ENCODE results near the gene DNHD1.

DNHD1 gene

DNA sequence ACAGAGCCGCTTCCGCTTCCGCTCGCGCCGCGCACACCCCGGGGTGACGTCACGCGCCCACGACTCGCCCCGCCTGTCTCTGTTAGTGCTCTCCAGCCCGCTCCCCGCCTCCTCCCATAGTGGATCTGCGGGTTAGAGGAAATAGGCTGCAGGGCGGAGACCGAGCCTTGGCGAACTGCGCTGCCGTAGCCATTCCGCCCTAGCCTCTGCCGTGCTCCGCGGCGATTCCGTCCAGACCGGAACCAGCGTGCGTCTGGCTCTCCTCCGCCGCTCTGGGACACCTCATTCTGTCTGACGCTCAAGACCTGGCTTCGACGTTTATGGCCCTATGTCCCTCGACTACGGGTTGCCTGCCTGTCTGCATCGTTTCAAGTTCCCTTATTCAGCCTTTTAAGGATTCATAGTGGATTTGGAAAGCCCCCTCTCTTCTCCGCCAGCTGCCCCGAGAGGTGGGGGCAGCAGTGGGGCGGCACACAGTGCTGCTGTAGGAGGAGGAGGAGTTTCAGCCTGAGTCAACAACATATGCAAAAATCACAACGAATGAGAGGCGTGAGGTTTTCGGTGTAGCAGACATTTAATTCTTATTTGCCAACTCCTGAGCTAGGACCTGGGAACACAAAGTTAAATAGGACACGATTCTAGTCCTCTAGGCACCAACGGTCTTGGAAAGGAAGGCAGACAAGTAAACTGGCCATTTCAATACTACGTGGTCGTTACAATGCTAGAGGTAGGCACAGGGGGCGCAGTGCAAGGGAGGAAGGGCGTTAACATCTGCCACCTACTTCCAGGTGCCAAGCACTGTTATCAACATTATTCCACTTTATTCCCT is 115.3 kb downstream of the DNHD1 start, which contains the start of gene TAF10:
Gene TAF10 (minus strand): TSS at position 4 of the 829 bp plus-strand sequence. CDS start 27 bp downstream, outside the sequence.
- peak; percentile 93 for DNase-seq (ENCODE audit: low read depth in 2 of 2)

DNA sequence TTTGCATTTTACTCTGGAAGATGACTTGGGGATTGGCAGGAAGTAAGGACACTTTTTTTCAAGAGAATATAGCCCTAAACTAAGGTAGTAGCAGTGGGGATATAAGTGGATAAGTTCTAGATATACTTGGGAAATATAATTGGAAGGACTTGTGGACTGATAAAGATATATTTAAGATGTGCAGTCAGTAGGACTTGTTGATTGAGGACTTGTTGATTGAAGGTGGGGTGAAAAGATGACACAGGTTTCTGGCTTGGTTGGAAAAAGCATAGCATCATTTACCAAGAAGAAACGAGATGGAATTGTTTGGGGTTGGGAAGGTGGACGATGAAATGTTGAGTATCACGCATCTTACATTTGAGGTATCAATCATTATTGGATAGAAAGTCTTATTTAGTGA is 116.4 kb downstream of the DNHD1 start:
- no peak for DNase-seq (ENCODE audit: low read depth in 2 of 2)

DNA sequence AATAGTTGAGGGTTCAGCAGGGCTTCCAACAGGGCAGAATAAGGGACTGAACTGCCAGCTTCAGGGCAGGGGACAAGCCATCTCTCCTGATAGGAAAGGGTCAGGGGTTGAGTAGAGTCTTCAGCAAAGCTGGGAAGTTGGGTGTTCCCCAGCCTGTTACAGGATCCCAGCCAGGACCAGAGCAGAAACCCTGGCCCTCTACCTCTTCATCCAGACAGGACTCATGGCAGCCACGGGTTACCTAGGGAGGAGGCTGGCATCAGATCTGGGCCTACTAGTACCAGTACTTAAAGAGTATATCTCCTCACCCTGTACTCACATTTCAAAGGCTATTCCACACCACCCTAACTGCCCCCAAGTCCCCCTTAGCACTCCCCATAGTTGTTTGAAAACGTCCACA is 117.4 kb downstream of the DNHD1 start:
- DNase-seq (ENCODE audit: low read depth in 2 of 2) = no peak

- no peak for DNase-seq (ENCODE audit: low read depth in 2 of 2)
These were observed 118.0 kb downstream of the DNHD1 start for GRCh38 chr11:6615046-6615445.

DNA sequence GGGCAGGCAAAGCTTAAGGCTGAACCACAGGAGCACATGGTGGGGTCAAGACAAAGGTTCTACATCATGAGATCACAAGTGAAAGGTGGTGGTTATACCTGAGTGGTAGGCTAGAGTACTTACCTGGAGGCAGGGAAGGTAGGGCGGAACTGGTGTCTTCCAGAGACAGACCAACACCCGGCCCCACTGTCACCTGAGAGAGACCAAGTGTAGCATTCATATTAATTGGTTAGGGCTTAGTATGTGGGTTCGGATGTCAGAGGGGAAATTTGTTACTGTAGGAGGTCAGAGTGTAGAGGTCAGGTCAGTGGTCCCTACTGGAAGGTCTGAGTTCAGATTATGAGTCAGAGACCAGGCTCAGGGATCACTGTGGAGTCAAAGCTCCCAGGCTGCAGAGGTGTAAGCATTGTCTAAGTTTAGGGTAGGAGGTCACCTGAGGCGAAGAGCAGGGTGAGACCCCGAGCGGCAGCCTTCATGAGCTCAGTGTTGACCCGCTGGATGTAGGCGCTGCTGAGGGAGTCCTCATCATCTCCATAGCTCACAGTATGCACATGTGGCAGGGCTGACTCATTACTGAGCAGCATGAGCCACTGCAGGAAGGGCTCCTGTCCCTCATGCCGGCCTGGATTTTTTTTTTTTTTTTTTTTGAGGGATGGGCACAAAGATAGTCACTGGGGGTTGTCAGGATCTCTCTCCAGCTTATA is 119.0 kb downstream of the DNHD1 start:
- DNase-seq (ENCODE audit: low read depth in 2 of 2) = no peak

GRCh38 chr11:6616596-6617250 is 119.6 kb downstream of the DNHD1 start:
- no peak for DNase-seq (ENCODE audit: low read depth in 2 of 2)

DNA sequence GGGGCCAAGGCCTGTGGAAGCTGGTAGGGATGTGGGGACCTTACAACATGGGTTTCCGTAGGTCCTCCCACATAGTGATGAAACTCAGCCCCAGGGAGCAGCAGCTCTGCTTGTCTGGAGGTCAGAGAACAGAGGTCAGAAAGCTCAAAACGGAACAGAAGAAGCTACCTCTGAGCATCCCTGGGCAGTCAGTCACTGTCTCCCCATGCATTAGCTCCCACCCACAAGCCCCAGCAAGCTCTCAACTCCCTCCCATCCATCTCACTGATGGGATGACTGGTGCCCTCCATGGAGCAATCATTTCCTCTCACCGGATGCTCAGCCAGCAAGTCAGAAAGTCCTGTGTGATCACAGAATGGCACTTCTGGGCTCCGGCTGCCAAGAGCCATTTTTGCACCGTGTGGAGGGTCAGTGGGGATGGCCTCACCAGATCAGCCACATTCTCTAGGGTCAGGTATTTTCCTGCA is 120.3 kb downstream of the DNHD1 start:
- DNase-seq (ENCODE audit: low read depth in 2 of 2) = no peak

GRCh38 chr11:6618117-6619003 is 121.3 kb downstream of the DNHD1 start:
- peak; percentile 39 to 54 for DNase-seq (ENCODE audit: low read depth in 2 of 2)

GRCh38 chr11:6619004-6619745 is 122.1 kb downstream of the DNHD1 start, which contains the start of gene TPP1:
TSS of gene TPP1 (minus strand) at chr11:6619422. CDS start at chr11:6619400, 22 bp downstream.
- peak; percentile 77 to 79 for DNase-seq (ENCODE audit: low read depth in 2 of 2)

DNA sequence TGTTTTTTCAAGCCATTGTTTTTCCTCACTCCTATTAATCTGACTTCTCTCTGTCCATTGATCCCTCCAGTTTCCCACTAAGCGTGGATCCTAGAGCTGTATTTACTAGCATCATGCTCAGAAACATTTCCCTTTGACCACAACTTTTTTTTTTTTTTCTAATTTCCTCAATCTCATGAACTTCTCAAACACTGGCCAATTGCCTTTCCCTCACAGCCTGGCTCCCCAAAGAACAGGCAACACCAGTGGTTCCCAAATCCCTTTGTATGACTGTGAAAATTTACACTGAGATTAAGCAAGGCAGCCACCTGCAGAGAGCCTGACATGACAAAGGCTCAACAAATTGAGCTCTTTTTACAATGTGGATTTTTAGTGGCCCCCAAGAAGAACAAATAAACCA is 123.6 kb downstream of the DNHD1 start:
- no peak for DNase-seq (ENCODE audit: low read depth in 2 of 2)
